ENCODE measurements around the gene DENND4C. TPM values are rescaled to one million over a fixed set of nuclear protein-coding genes. Genes with fewer than 3 reads are reported as not detected.

DENND4C gene
- total and polyA plus RNA-seq, 2 of the 4 experiments (the other 2 are of a cell fraction), result 9.0 to 32.6 TPM

DNA sequence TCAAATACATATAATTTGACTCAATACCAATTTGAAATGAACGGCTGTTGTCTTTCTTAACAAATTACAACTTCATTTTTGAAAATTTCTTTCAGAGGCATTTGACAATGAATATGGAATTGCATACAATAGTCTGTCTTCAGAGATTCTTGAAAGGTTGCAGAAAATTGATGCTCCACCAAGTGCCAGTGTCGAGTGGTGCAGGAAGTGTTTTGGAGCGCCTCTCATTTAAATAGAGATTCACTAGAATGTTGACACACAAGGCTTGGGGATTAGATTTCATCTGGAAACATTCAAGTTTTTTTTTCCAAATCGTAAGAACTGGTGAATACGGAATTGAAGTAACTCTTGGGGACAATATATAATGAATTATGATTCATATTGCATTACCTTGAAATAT, 141.4 kb downstream of the DENND4C start:
- Histone ChIP-seq H4K91ac (ENCODE audit: insufficient read depth, low read depth, low read length) (no peak overlapping the region), H2BK15ac (ENCODE audit: low read depth, low read length) (no peak overlapping the region), H2BK20ac (ENCODE audit: low read depth, low read length) (no peak overlapping the region), H2AFZ (replicated peaks; ENCODE audit: low read length, poor library complexity) (no peak overlapping the region), H3K18ac (ENCODE audit: low read depth, low read length) (no peak overlapping the region), H3K27me3 (ENCODE audit: control insufficient read depth, insufficient read depth, low read length) (no peaks in the 10 kb centered on the region), H3K56ac (ENCODE audit: extremely low read depth, insufficient read depth, low read length) (no peak overlapping the region), H4K5ac (ENCODE audit: low read depth, low read length) (no peak overlapping the region), H2AK9ac (replicated peaks; ENCODE audit: low read depth, low read length, poor library complexity) (no peak overlapping the region), H2AK5ac (ENCODE audit: low read depth, low read length) (no peak overlapping the region), H3K4ac (ENCODE audit: low read depth, low read length) (no peak overlapping the region), H2BK120ac (ENCODE audit: low read depth, low read length) (no peak overlapping the region), H3K27ac (ENCODE audit: insufficient read depth, low read length) (no peak overlapping the region), H3K14ac (replicated peaks; ENCODE audit: low read depth, low read length) (no peak overlapping the region), H3K4me1 (ENCODE audit: control insufficient read depth, insufficient read depth, low read length) (no peaks in the 10 kb centered on the region), H3K4me2 (ENCODE audit: low read depth, low read length) (no peak overlapping the region), H3K79me1 (ENCODE audit: low read depth in 1 of 2, low read length in 2 of 2) (peaks cover 0 to 13% of the 10 kb centered on the region in 2 experiments; a peak in 3 of 4 replicates), H3K23ac (ENCODE audit: low read depth, low read length) (no peak overlapping the region), H3K9me3 (ENCODE audit: control insufficient read depth, insufficient read depth, low read length) (no peaks in the 10 kb centered on the region), H3K4me3 (ENCODE audit: insufficient read depth, low read depth, low read length) (no peak overlapping the region), H4K20me1 (ENCODE audit: insufficient read depth, low read length) (peaks cover 18% of the 10 kb centered on the region; the same call in 1 of the 2 replicates), H3K9me1 (ENCODE audit: insufficient read depth, low read length) (peaks cover 5% of the 10 kb centered on the region; the same call in 1 of the 2 replicates), H2BK5ac (ENCODE audit: low read depth, low read length, poor library complexity, severe bottlenecking) (no peak overlapping the region), H3K9ac (ENCODE audit: low read depth, low read length) (no peak overlapping the region), H4K8ac (ENCODE audit: low read depth in 2 of 2, low read length in 2 of 2) (no peak overlapping the region), H3K36me3 (ENCODE audit: control insufficient read depth, insufficient read depth, low read length) (peaks cover 26% of the 10 kb centered on the region)
- intact Hi-C loops (cut with micrococcal nuclease) (loop anchor here (5.0 to 10.0 kb wide), 2 partner anchors 35 to 247 kb away; partner anchors contain the start of gene PLIN2), dilution Hi-C loops (cut with HindIII; ENCODE audit: low sequenced_read_pairs, unreplicated experiment) (no loop called here), in situ Hi-C loops (cut with MboI; ENCODE audit: low sequenced_read_pairs) (no loop called here)
- CTCF ChIA-PET, result no interaction called here
- no peak for TF ChIP-seq BHLHE40 (IDR thresholded peaks at IDR 0.05; ENCODE audit: low read depth, low read length)
- TF ChIP-seq, protein P1, sequence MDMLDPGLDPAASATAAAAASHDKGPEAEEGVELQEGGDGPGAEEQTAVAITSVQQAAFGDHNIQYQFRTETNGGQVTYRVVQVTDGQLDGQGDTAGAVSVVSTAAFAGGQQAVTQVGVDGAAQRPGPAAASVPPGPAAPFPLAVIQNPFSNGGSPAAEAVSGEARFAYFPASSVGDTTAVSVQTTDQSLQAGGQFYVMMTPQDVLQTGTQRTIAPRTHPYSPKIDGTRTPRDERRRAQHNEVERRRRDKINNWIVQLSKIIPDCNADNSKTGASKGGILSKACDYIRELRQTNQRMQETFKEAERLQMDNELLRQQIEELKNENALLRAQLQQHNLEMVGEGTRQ (IDR thresholded peaks at IDR 0.05; ENCODE audit: low read depth, low read length), result no peak
- BruUV-seq (replicated peaks), result no TSS peak
- POLR2A ChIA-PET (ENCODE audit: unreplicated experiment), result no interaction called here
- ATAC-seq (ENCODE audit: low read depth) (no peak), DNase-seq (no peak)
- WGBS, 2 experiments (ENCODE audit: extremely low coverage in 2 of 2, insufficient read length in 1 of 2), result no CpG with 5 or more reads among the region's 5 CpGs

Data from IMR-90 (cell line).